Left ventricle myocardium inferior (tissue), 1 donor: ENCODE results near the gene NKIRAS2. TPM values are rescaled to one million over a fixed set of nuclear protein-coding genes. Genes with fewer than 3 reads are reported as not detected.

Source experiments
- DNase-seq: peaks from one replicate; pipeline ENCODE4 v3.0.0-alpha.2; 2020
- H3K27ac ChIP-seq: fragments of 200-600 bp; replicated peaks from 2 replicates; pipeline ENCODE4 v1.8.0; 2021
- H3K27me3 ChIP-seq: fragments of 200-600 bp; 2 replicates; pipeline ENCODE4 v1.8.0; 2021; ENCODE audit warnings: low read depth
- H3K36me3 ChIP-seq: fragments of 200-600 bp; 2 replicates; pipeline ENCODE4 v1.8.0; 2021
- H3K4me1 ChIP-seq: fragments of 200-600 bp; 2 replicates; pipeline ENCODE4 v1.8.0; 2021
- H3K4me3 ChIP-seq: fragments of 200-600 bp; 2 replicates; pipeline ENCODE4 v1.8.0; 2021; ENCODE audit warnings: mild to moderate bottlenecking, moderate library complexity
- H3K9me3 ChIP-seq: fragments of 200-600 bp; replicated peaks from 2 replicates; pipeline ENCODE4 v1.8.0; 2021
- CTCF ChIP-seq: fragments of 200-600 bp; IDR thresholded peaks from 2 replicates; pipeline ENCODE4 v1.8.0; 2021; ENCODE audit warnings: antibody characterized with exemption, mild to moderate bottlenecking, borderline replicate concordance
- intact Hi-C: fragments of 100-400 bp; cut with micrococcal nuclease; formaldehyde crosslinking; loops from one replicate; pipeline ENCODE4 v1.11.0; 2022
- total RNA-seq: library from RNA; stranded (reverse); fragmentation: NEBNext Ultra II Directional; extraction: Animal tissue kit (Norgen Biotek cat#: 25700); gene quantifications from one replicate; pipeline ENCODE4 v1.2.1, GENCODE V29; 2021
- donor health status: DM: no; HTN: yes; CAD: no; lungs with severe emphysema.

NKIRAS2 gene
- total RNA-seq, 1 donor from 2014 or later: 50.9 TPM

GRCh38 chr17:41973408-41973811 is 46.5 kb upstream of the NKIRAS2 start:
- DNase-seq: no peak
- H3K36me3 ChIP-seq: peaks cover 86% of the 10 kb centered on the region
- no peaks in the 10 kb centered on the region for H3K27me3 ChIP-seq
- TF ChIP-seq CTCF: no peak
- H3K27ac ChIP-seq: peak overlapping the region; percentile 72
- no peaks in the 10 kb centered on the region for H3K9me3 ChIP-seq
- intact Hi-C loops: no loop called here
- H3K4me3 ChIP-seq: peak overlapping the region; percentile 16
- peaks cover 38% of the 10 kb centered on the region for H3K4me1 ChIP-seq

DNA sequence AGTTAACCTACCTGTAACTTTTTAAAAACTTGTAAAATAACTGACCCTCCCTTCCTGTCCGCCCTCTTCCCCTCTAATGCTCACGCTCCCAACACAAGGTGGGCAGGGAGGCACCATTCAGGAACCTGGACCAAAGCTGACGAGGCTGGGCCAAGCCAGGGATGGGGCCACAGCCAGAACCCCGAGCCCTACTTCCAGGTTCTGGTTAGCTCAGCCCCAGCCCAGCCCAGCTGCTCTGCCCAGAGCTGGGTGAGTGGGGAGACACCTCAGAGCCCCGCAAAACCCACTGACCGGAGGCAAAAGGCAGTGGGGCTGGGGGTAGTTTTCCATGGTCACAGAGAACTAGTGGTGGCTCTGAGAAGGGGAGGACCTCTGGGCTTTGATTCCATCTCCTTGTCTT is 45.9 kb upstream of the NKIRAS2 start:
- H3K9me3 ChIP-seq: no peaks in the 10 kb centered on the region
- peaks cover 86% of the 10 kb centered on the region for H3K36me3 ChIP-seq
- peaks cover 34% of the 10 kb centered on the region for H3K4me1 ChIP-seq
- H3K4me3 ChIP-seq: no peak overlapping the region
- no peak overlapping the region for H3K27ac ChIP-seq
- intact Hi-C loops: no loop called here
- no peak for DNase-seq
- no peak for TF ChIP-seq CTCF
- H3K27me3 ChIP-seq: no peaks in the 10 kb centered on the region

DNA sequence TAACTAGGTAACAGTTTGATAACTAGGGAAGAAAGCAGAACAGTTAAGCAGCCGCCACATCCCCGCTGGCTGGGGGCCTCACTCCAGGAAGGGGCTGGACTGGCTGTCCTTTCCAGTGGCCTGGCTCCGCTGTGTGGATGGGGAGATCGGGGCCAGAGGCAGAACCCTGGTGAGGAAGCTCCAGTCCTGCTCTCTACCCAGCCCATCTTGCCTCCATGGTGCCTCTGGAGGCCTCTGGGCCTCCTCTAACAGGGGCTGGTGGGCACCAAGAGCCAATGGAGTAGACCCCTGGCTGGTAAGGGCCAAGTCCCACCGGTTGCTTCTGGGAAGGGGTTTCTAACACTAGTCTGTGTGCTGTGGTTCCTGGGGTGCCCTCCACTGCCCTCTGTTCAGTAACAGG is 45.2 kb upstream of the NKIRAS2 start:
- Histone ChIP-seq H3K9me3 (no peaks in the 10 kb centered on the region), H3K27me3 (no peaks in the 10 kb centered on the region), H3K4me1 (peaks cover 34% of the 10 kb centered on the region), H3K27ac (no peak overlapping the region), H3K4me3 (no peak overlapping the region), H3K36me3 (peaks cover 84% of the 10 kb centered on the region)
- intact Hi-C loops: no loop called here
- no peak for DNase-seq
- no peak for TF ChIP-seq CTCF

DNA sequence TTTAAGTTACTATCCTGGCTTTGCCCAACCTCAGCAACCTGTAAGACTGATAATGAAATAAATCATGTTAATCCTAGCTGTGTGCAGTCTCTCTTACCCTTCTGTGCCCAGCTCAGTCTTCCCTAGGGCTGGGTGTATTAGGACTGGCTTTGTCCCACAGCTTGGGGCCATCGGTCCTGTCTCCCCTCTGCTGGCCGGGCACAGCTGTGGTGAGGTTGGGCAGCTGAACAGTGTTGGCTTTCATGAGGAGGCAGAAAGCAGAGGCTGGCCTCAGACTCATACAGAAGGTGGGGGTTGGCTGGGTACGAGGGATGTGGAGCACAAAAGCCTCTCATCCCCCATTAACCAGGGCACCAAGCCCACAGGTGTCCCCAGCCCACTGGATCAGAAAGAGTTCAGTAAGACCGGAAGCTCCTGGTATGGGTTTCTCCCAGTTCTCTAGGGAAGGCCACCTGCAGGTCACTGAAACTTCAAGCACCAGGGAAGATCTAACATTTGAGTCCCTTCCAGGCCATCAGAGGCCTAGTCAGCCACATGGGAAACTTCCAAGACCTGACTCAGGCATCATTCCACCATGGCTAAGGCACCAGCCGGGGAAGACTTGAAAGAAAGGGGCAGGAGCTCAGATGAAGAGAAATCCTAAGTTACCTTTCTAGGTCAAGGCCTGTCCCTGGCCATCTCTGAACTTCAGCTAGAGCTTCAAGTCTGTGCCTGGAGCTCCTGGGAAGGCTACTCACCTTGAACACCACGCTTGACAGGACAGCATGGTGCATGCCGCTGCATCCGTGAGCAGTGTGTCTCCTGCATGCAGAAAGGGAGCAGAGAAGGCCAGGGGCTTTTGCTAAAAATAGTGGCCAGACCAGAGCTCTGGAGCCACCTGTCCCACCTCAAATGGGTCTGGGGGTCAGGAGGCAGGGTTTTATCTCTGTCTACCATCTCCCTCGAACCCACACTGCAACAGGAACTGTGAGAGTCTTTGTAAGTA is 44.5 kb upstream of the NKIRAS2 start:
- Histone ChIP-seq H3K27ac (no peak overlapping the region), H3K4me1 (peaks cover 34% of the 10 kb centered on the region), H3K4me3 (no peak overlapping the region), H3K9me3 (no peaks in the 10 kb centered on the region), H3K27me3 (no peaks in the 10 kb centered on the region), H3K36me3 (peaks cover 85% of the 10 kb centered on the region)
- no peak for TF ChIP-seq CTCF
- DNase-seq: no peak
- intact Hi-C loops: no loop called here

DNA sequence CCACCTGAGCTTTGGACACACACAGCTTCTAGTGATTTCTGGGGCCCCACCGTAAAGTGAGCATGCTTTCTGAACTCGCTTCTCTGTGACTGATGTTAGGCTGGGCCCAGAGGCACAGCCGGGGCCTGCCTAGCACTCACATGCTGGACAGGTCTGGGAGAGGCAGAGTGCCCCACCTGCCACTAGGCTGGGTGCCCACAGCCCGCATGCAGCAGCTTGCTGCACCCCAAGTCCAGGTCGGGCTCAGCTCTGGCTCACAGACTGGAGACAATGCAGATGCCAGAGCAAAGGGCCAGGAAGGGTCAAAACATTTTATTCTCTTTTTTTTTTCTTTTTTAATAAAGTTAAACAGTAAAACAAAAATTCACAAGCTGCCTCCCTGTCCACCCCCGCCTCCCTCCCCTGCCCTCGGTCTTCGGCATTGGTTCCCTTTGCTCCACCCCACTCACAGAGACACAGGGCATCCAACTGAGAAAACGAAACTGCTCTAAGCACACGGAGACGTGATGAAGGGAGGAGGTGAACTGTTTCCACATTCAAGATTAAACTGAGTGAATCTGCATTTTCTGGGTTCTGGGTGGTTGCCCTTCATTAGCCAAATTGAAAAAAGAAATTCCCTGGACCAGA is 43.6 kb upstream of the NKIRAS2 start:
- peak overlapping the region; percentile 27 for H3K27ac ChIP-seq
- peaks cover 94% of the 10 kb centered on the region for H3K36me3 ChIP-seq
- intact Hi-C loops: no loop called here
- no peaks in the 10 kb centered on the region for H3K9me3 ChIP-seq
- no peak overlapping the region for H3K4me3 ChIP-seq
- no peak for DNase-seq
- peaks cover 34% of the 10 kb centered on the region for H3K4me1 ChIP-seq
- H3K27me3 ChIP-seq: no peaks in the 10 kb centered on the region
- TF ChIP-seq CTCF: no peak
